ENCODE results near the gene TLE4.
"Not testable (repeated sequence)": the region's sequence is repeated elsewhere in the genome, so short reads cannot be mapped to it uniquely, and the experiment has no call there.

The TLE4 gene

GRCh38 chr9:79571309-79572031, at the start of gene TLE4:
Gene TLE4, plus strand, starts transcription at chr9:79571965. Its CDS starts 826 bp downstream, at chr9:79572791.
- DNase-seq, result peak; percentile 99

DNA sequence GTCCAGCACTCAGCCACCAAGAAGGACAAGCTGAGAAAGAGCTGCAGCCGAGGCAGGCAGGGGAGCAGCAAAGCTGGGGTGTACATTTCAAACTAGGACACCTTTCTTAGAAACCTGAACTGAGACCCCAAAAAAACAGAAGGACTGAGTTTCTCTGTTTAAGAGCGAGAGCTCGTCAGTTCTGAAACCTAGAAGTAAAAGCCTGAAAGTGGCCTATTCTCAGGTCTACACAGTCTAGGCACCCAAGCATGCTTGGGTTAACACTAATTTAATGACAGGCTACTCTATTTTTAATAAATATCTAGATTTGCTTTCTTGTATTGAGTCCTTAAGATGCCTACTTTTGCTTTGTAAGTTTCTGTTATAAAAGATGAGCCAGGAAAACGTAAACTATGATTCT, 49.0 kb upstream of the TLE4 start:
- DNase-seq, result no peak

- DNase-seq, result no peak
These were observed 47.5 kb upstream of the TLE4 start for GRCh38 chr9:79524266-79524665.

- DNase-seq, result no peak
These were observed 45.6 kb upstream of the TLE4 start for GRCh38 chr9:79526149-79526672.

- no peak for DNase-seq
These were observed 36.2 kb upstream of the TLE4 start for GRCh38 chr9:79535534-79535933.

GRCh38 chr9:79537838-79538237, 33.9 kb upstream of the TLE4 start:
- no peak for DNase-seq

DNA sequence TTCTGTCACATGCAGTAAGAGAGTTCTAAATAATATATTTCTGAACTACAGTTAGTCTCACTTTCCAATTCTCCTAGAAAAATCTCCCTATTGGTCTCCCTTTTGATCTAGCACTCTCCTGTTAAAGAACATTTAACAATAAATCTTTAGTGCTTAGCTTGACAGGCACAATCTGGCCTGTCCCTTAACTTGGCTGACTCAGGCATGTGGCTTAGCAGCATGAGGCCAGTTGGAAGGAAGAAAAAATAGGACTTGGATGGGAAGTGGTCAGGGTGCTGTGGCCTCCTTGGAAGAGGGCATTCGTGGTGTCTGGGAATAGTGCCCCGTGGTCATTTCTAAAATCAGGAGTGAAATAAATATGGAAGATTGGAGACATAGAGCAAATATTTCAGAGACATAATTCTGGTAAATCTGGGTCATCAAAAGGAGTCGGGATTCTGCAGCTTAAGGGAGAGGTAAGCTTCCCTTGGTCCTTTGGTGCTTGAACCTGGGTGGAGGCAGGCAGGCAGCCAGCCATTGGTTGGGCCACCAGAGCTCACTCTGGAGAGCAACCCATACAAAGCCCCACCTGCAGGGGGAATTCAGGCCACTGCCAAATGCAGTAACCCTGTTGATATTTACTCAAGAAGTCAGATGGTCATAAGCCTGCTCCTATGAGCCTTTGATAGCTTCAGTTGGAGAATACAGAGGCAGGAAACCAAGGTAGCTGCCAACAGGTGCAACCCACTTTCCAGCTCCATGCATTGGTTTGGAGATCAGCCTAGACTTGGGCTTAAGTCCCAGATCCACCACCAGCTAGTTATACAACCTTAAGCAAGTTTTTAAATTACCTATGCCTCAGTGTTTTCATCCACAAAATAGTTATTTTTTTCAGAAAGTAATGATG, 28.8 kb upstream of the TLE4 start:
- DNase-seq, result peak; percentile 56

DNA sequence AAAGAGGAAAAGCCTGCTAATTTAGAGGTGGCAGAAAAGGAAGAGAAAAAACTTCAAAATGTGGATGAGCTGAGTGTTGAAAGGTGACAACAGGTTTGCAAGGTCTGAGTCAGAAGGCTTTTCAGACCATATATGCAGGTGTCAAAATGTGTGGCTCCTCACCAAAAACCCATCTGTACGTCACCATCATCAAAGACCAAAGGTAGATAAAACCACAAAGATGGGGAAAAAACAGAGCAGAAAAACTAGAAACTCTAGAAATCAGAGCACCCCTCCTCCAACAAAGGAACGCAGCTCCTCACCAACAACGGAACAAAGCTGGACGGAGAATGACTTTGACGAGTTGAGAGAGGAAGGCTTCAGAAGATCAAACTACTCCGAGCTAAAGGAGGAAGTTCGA, 27.4 kb upstream of the TLE4 start:
- not testable (repeated sequence) for DNase-seq

DNA sequence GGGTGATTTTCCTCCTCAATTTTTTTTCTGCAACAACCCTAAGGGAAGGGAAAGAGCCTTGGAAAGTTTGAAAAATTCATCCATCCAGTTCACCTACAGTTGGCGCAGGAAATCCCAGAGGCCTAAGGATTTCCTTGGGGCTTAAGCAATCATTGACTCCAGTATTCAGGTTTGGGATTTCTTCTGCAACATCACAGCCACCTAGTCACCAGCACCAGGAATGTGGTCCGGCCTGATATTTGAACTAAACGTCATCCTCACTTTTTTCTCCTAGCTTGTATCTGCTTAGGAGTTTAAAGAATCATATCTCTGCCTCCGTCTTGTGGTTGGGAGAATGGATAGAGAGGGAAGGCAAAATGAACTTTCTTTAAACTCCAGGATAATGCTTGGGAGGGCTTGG, 20.2 kb upstream of the TLE4 start:
- no peak for DNase-seq

GRCh38 chr9:79551994-79552393, 19.8 kb upstream of the TLE4 start:
- no peak for DNase-seq

GRCh38 chr9:79555474-79556089, 16.2 kb upstream of the TLE4 start:
- DNase-seq, result no peak

- DNase-seq, result peak; percentile 80
These were observed 12.1 kb upstream of the TLE4 start for GRCh38 chr9:79559495-79560181.

- peak; percentile 25 for DNase-seq
These were observed 8.9 kb upstream of the TLE4 start for GRCh38 chr9:79562749-79563386.

GRCh38 chr9:79564105-79564504, 7.7 kb upstream of the TLE4 start:
- DNase-seq, result no peak

- DNase-seq, result peak; percentile 34
These were observed 6.5 kb upstream of the TLE4 start for GRCh38 chr9:79565245-79565644.

DNA sequence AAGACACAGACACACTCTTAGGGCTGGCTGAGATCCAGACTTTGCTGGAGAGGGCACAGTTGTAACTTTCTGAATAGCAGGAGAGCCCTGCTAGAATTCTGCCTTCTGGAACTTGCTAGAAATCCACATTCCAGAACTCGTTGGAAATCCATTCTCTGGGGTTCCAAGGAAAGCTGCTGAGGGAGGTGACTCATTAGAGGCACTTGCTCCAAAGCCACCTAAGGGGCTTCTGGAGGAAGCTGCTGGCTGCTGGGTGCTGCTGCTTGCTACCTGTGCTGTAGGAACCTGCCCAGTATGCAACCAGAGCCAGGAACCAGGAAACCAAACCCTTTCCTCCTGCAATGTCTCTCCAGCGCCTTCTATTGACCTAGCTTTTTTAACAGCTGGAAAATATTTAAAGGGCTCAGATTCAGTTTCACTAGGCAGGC, 4.1 kb upstream of the TLE4 start:
- DNase-seq, result peak; percentile 65

DNA sequence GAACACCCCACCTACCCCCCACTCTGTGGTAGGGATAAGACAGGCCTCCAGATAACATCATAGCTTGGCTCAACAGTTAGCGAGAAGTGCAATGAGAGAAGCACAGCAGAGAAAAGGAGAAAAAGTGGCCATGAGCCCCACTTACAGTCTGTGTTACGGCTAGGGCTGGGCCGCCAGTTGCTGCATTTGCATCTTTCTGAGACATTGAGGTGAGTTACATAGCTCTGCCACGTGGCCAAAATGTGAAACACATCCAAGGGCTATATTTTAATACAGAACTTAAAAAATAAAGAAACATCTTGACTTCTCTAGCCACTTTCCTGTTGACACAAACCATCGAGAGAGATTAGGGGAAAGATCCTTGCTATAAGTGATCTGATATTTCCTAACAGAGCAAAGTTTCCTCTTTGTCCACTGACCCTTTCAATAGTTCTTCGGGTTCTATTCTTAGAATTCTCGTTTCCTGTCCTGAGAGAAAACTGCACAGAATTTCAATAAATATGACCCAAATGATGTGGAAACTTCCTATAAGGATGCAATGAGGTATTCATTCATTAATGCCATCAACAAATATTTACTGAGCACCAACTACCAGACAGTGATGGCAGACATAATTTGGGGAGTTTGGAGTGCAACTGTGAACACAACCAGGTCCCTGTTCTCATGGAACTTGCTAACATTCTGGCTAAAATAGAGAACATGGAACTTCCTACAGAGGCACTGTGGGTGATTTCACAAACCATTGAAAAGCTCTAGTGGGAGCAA, 3.2 kb upstream of the TLE4 start:
- DNase-seq, result peak; percentile 8

DNA sequence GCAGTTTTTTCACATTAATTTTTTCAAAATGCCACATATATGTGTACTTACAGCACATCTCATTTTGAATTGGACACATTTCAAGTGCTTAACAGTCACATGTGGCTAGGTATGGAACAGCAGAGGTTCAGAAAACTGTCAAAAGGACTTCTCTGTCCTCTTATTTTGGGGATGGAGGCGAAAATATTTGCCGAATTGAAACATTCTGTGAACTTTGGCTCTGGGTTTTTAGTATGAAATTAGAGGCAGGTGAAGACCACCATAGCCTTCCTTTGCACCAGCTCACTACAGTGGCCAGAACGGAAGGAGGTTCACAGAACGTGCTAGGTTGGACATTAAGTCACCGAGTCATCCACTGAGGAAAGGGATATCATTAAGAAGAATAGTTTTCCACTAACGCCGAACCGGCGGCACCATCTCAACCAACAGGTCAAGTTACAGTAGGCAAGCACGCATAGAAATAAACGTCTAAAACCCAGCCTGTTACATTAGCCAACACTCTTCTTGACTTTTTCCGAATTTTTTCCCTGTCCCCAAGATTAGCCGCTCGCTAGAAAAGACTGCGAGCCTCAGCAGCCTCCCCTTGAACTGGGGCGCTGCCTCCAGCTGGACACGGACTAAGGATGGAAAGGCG, 1.8 kb upstream of the TLE4 start:
- peak; percentile 20 for DNase-seq

- peak; percentile 62 for DNase-seq
These were observed 1.1 kb upstream of the TLE4 start for GRCh38 chr9:79570448-79571308.

GRCh38 chr9:79572032-79572607, 355 bp downstream of the TLE4 start:
- no peak for DNase-seq
